WTC11 (cell line): ENCODE data around the gene GPRC5B. TPM values are rescaled to one million over a fixed set of nuclear protein-coding genes. Genes with fewer than 3 reads are reported as not detected.

Source experiments
- ATAC-seq: fragments of 200-7000 bp; cut with Tn5 transposase; 2 replicates; pipeline ENCODE4 v1.10.0; 2021; ENCODE audit warnings: mild to moderate bottlenecking, moderate library complexity
- CTCF ChIA-PET: fragments of 300-600 bp; sonication (Branson Sonifier 250); formaldehyde crosslinking; loops from one replicate; lab custom pipeline; 2021; ENCODE audit warnings: antibody characterized with exemption; lab: Charles Lee
- POLR2A ChIA-PET: fragments of 350-600 bp; sonication (Branson Sonifier 250); formaldehyde crosslinking; loops from one replicate; lab custom pipeline; 2021; ENCODE audit warnings: antibody characterized with exemption; lab: Charles Lee
- DNase-seq: peaks from one replicate; pipeline ENCODE4 v3.0.0; 2021; ENCODE audit warnings: low spot score
- H3K27ac Mint-ChIP-seq: 2 replicates; pipeline ENCODE4 v1.8.0; 2021; ENCODE audit warnings: mixed read lengths
- H3K27me3 Mint-ChIP-seq: 2 replicates; pipeline ENCODE4 v1.8.0; 2021; ENCODE audit warnings: low read depth, mild to moderate bottlenecking, moderate library complexity, mixed read lengths
- H3K36me3 Mint-ChIP-seq: 2 replicates; pipeline ENCODE4 v1.8.0; 2021; ENCODE audit warnings: mixed read lengths
- H3K4me1 Mint-ChIP-seq: 2 replicates; pipeline ENCODE4 v1.8.0; 2022; ENCODE audit warnings: mixed read lengths
- H3K4me3 Mint-ChIP-seq: 2 replicates; pipeline ENCODE4 v1.8.0; 2021; ENCODE audit warnings: mild to moderate bottlenecking, moderate library complexity, mixed read lengths
- H3K9me3 Mint-ChIP-seq: 2 replicates; pipeline ENCODE4 v1.8.0; 2021; ENCODE audit warnings: mixed read lengths
- CBFB ChIP-seq: sonication (generic); formaldehyde crosslinking; IDR thresholded peaks from 2 replicates; pipeline ENCODE4 v1.8.1; 2022; ENCODE audit warnings: mild to moderate bottlenecking, low read depth, missing genetic modification reagents
- FOXJ3 ChIP-seq: sonication (generic); formaldehyde crosslinking; IDR thresholded peaks from 2 replicates; pipeline ENCODE4 v1.9.0; 2021; ENCODE audit warnings: missing genetic modification reagents, mild to moderate bottlenecking, borderline replicate concordance
- MXD4 ChIP-seq: fragments of 250-450 bp; sonication (Bioruptor Pico); IDR thresholded peaks from 2 replicates; pipeline ENCODE4 v1.8.0; 2021; ENCODE audit warnings: mild to moderate bottlenecking, moderate library complexity, borderline replicate concordance
- NR2C2 ChIP-seq: sonication (generic); formaldehyde crosslinking; IDR thresholded peaks from 2 replicates; pipeline ENCODE4 v1.8.0; 2022; ENCODE audit warnings: mild to moderate bottlenecking, missing genetic modification reagents
- SMAD4 ChIP-seq: sonication (generic); formaldehyde crosslinking; IDR thresholded peaks from 2 replicates; pipeline ENCODE4 v1.8.0; 2022; ENCODE audit warnings: mild to moderate bottlenecking, missing genetic modification reagents
- TP53 ChIP-seq: sonication (generic); formaldehyde crosslinking; IDR thresholded peaks from 2 replicates; pipeline ENCODE4 v1.8.1; 2023; ENCODE audit warnings: mild to moderate bottlenecking, missing genetic modification reagents
- ZNF121 ChIP-seq: sonication (generic); formaldehyde crosslinking; IDR thresholded peaks from 2 replicates; pipeline ENCODE4 v1.8.0; 2023; ENCODE audit warnings: missing genetic modification reagents
- ZNF138 ChIP-seq: sonication (generic); formaldehyde crosslinking; conservative IDR thresholded peaks from 2 replicates; pipeline ENCODE4 v1.8.1; 2022; ENCODE audit warnings: mild to moderate bottlenecking, moderate library complexity, missing genetic modification reagents
- ZNF219 ChIP-seq: sonication (generic); formaldehyde crosslinking; IDR thresholded peaks from 2 replicates; pipeline ENCODE4 v1.8.0; 2023; ENCODE audit warnings: missing genetic modification reagents, mild to moderate bottlenecking, borderline replicate concordance
- ZNF232 ChIP-seq: sonication (generic); formaldehyde crosslinking; IDR thresholded peaks from 2 replicates; pipeline ENCODE4 v1.8.0; 2022; ENCODE audit warnings: mild to moderate bottlenecking, missing genetic modification reagents
- ZNF263 ChIP-seq: sonication (generic); formaldehyde crosslinking; IDR thresholded peaks from 2 replicates; pipeline ENCODE4 v1.8.1; 2022; ENCODE audit warnings: low read depth, mild to moderate bottlenecking, moderate library complexity, missing genetic modification reagents
- ZNF423 ChIP-seq: fragments of 250-450 bp; sonication (Bioruptor Pico); IDR thresholded peaks from 2 replicates; pipeline ENCODE4 v2.1.2; 2022; ENCODE audit warnings: mild to moderate bottlenecking, moderate library complexity
- ZNF671 ChIP-seq: fragments of 250-450 bp; sonication (Bioruptor Pico); IDR thresholded peaks from 2 replicates; pipeline ENCODE4 v1.8.0; 2021; ENCODE audit warnings: mild to moderate bottlenecking
- total RNA-seq: library from RNA; stranded (reverse); gene quantifications from 3 replicates; pipeline ENCODE4 v1.2.3, GENCODE V29; 2021
- TF ChIP-seq, protein P1 (sequence below): sonication (generic); formaldehyde crosslinking; IDR thresholded peaks from 2 replicates; pipeline ENCODE4 v1.8.1; 2023; ENCODE audit warnings: mild to moderate bottlenecking, missing genetic modification reagents, borderline replicate concordance
- TF ChIP-seq, protein P2 (sequence below): sonication (generic); formaldehyde crosslinking; IDR thresholded peaks from 2 replicates; pipeline ENCODE4 v1.8.1; 2023; ENCODE audit warnings: mild to moderate bottlenecking, moderate library complexity, missing genetic modification reagents
- TF ChIP-seq, protein P3 (sequence below): fragments of 200-600 bp; IDR thresholded peaks from 2 replicates; pipeline ENCODE4 v1.8.0; 2022; ENCODE audit warnings: antibody characterized with exemption
- TF ChIP-seq, protein P4 (sequence below): sonication (generic); formaldehyde crosslinking; IDR thresholded peaks from 2 replicates; pipeline ENCODE4 v1.8.1; 2023; ENCODE audit warnings: mild to moderate bottlenecking, missing genetic modification reagents
- TF ChIP-seq, protein P5 (sequence below): sonication (generic); formaldehyde crosslinking; IDR thresholded peaks from 2 replicates; pipeline ENCODE4 v1.8.1; 2022; ENCODE audit warnings: low read depth, mild to moderate bottlenecking, moderate library complexity, missing genetic modification reagents, borderline replicate concordance

Gene GPRC5B
- total RNA-seq, 1 experiment from 2014 or later, result 104 TPM

DNA sequence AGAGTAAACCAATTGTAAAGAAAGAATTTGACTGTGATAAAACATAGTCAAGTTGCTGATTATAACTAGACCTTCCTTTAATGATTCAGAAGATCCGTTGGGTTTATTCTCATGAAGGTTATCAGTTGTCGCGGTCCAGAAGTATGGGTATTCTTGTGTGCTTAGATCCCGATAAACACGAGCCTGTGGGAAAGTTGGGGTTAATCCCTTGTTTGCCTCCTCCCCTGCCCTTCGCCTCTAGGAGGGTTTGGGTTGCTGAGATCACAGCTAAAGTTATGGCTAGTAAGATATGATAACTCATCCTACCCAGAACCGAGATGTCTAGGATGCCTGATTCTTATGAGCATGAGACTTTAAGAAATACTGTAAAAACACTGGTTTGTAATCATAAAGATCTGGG, 66.8 kb downstream of the GPRC5B start:
- CTCF ChIA-PET, result no interaction called here
- DNase-seq, result no peak
- peaks cover 8% of the 10 kb centered on the region for H3K9me3 Mint-ChIP-seq
- no peak overlapping the region for H3K27ac Mint-ChIP-seq
- H3K4me1 Mint-ChIP-seq, result 0 out of 2 replicates have a peak, but pooled peaks cover 2% of the 10 kb centered on the region
- H3K27me3 Mint-ChIP-seq, result no peaks in the 10 kb centered on the region
- POLR2A ChIA-PET, result no interaction called here
- no peak for TF ChIP-seq ZNF423 (CRISPR knock-in tag)
- TF ChIP-seq, protein P1, sequence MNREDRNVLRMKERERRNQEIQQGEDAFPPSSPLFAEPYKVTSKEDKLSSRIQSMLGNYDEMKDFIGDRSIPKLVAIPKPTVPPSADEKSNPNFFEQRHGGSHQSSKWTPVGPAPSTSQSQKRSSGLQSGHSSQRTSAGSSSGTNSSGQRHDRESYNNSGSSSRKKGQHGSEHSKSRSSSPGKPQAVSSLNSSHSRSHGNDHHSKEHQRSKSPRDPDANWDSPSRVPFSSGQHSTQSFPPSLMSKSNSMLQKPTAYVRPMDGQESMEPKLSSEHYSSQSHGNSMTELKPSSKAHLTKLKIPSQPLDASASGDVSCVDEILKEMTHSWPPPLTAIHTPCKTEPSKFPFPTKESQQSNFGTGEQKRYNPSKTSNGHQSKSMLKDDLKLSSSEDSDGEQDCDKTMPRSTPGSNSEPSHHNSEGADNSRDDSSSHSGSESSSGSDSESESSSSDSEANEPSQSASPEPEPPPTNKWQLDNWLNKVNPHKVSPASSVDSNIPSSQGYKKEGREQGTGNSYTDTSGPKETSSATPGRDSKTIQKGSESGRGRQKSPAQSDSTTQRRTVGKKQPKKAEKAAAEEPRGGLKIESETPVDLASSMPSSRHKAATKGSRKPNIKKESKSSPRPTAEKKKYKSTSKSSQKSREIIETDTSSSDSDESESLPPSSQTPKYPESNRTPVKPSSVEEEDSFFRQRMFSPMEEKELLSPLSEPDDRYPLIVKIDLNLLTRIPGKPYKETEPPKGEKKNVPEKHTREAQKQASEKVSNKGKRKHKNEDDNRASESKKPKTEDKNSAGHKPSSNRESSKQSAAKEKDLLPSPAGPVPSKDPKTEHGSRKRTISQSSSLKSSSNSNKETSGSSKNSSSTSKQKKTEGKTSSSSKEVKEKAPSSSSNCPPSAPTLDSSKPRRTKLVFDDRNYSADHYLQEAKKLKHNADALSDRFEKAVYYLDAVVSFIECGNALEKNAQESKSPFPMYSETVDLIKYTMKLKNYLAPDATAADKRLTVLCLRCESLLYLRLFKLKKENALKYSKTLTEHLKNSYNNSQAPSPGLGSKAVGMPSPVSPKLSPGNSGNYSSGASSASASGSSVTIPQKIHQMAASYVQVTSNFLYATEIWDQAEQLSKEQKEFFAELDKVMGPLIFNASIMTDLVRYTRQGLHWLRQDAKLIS (CRISPR knock-in tag), result no peak
- TF ChIP-seq, protein P2, sequence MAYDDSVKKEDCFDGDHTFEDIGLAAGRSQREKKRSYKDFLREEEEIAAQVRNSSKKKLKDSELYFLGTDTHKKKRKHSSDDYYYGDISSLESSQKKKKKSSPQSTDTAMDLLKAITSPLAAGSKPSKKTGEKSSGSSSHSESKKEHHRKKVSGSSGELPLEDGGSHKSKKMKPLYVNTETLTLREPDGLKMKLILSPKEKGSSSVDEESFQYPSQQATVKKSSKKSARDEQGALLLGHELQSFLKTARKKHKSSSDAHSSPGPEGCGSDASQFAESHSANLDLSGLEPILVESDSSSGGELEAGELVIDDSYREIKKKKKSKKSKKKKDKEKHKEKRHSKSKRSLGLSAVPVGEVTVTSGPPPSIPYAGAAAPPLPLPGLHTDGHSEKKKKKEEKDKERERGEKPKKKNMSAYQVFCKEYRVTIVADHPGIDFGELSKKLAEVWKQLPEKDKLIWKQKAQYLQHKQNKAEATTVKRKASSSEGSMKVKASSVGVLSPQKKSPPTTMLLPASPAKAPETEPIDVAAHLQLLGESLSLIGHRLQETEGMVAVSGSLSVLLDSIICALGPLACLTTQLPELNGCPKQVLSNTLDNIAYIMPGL (CRISPR knock-in tag), result no peak
- no peak for TF ChIP-seq CBFB (CRISPR knock-in tag)
- no peak for TF ChIP-seq ZNF138 (CRISPR knock-in tag)
- no peak for TF ChIP-seq NR2C2
- TF ChIP-seq ZNF232 (CRISPR knock-in tag), result no peak
- TF ChIP-seq TP53 (CRISPR knock-in tag), result no peak
- no peak for TF ChIP-seq ZNF219
- TF ChIP-seq ZNF121, result no peak
- no peak for TF ChIP-seq SMAD4 (CRISPR knock-in tag)
- no peak for TF ChIP-seq MXD4 (CRISPR knock-in tag)
- TF ChIP-seq ZNF263 (CRISPR knock-in tag), result no peak
- TF ChIP-seq ZNF671 (CRISPR knock-in tag), result no peak
- no peak for TF ChIP-seq FOXJ3
- TF ChIP-seq, protein P3, sequence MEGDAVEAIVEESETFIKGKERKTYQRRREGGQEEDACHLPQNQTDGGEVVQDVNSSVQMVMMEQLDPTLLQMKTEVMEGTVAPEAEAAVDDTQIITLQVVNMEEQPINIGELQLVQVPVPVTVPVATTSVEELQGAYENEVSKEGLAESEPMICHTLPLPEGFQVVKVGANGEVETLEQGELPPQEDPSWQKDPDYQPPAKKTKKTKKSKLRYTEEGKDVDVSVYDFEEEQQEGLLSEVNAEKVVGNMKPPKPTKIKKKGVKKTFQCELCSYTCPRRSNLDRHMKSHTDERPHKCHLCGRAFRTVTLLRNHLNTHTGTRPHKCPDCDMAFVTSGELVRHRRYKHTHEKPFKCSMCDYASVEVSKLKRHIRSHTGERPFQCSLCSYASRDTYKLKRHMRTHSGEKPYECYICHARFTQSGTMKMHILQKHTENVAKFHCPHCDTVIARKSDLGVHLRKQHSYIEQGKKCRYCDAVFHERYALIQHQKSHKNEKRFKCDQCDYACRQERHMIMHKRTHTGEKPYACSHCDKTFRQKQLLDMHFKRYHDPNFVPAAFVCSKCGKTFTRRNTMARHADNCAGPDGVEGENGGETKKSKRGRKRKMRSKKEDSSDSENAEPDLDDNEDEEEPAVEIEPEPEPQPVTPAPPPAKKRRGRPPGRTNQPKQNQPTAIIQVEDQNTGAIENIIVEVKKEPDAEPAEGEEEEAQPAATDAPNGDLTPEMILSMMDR, result no peak
- TF ChIP-seq, protein P4, sequence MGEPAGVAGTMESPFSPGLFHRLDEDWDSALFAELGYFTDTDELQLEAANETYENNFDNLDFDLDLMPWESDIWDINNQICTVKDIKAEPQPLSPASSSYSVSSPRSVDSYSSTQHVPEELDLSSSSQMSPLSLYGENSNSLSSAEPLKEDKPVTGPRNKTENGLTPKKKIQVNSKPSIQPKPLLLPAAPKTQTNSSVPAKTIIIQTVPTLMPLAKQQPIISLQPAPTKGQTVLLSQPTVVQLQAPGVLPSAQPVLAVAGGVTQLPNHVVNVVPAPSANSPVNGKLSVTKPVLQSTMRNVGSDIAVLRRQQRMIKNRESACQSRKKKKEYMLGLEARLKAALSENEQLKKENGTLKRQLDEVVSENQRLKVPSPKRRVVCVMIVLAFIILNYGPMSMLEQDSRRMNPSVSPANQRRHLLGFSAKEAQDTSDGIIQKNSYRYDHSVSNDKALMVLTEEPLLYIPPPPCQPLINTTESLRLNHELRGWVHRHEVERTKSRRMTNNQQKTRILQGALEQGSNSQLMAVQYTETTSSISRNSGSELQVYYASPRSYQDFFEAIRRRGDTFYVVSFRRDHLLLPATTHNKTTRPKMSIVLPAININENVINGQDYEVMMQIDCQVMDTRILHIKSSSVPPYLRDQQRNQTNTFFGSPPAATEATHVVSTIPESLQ (CRISPR knock-in tag), result no peak
- TF ChIP-seq, protein P5, sequence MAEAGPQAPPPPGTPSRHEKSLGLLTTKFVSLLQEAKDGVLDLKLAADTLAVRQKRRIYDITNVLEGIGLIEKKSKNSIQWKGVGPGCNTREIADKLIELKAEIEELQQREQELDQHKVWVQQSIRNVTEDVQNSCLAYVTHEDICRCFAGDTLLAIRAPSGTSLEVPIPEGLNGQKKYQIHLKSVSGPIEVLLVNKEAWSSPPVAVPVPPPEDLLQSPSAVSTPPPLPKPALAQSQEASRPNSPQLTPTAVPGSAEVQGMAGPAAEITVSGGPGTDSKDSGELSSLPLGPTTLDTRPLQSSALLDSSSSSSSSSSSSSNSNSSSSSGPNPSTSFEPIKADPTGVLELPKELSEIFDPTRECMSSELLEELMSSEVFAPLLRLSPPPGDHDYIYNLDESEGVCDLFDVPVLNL (CRISPR knock-in tag), result no peak
- H3K4me3 Mint-ChIP-seq, result no peak overlapping the region
- H3K36me3 Mint-ChIP-seq, result peaks cover 7% of the 10 kb centered on the region
- ATAC-seq, result no peak
